Spleen (tissue), 11 donors: ENCODE results near the gene KCNQ1. TPM values are rescaled to one million over a fixed set of nuclear protein-coding genes. Genes with fewer than 3 reads are reported as not detected.

Experiments
- DNase-seq: peaks from one replicate; pipeline ENCODE4 v3.0.0-alpha.2; 2020
- H3K27ac ChIP-seq, 8 donors: fragments of 200-600 bp; sonication (generic) in 7 of 8; 1 replicate in 4 of 8; 2 replicates in 4 of 8; pipeline versions ENCODE4 v1.5.0 to v1.8.0; 2016 to 2021; ENCODE audit warnings: inconsistent platforms in 4 of 8, mild to moderate bottlenecking in 4 of 8, moderate library complexity in 1 of 8
- H3K27me3 ChIP-seq, 7 donors: fragments of 200-600 bp; sonication (generic) in 6 of 7; replicated peaks in 1 of 7; 1 replicate in 4 of 7; 2 replicates in 3 of 7; pipeline versions ENCODE4 v1.5.0 to v1.8.0; 2016 to 2021; ENCODE audit warnings: inconsistent platforms in 3 of 7, mild to moderate bottlenecking in 1 of 7
- H3K36me3 ChIP-seq, 6 donors: fragments of 200-600 bp; sonication (generic) in 5 of 6; 1 replicate in 4 of 6; 2 replicates in 2 of 6; pipeline versions ENCODE4 v1.5.0 to v1.8.0; 2016 to 2021; ENCODE audit warnings: inconsistent platforms in 2 of 6
- H3K4me1 ChIP-seq, 6 donors: fragments of 200-600 bp; sonication (generic) in 5 of 6; 1 replicate in 3 of 6; 2 replicates in 3 of 6; pipeline versions ENCODE4 v1.5.0 to v1.8.0; 2016 to 2021; ENCODE audit warnings: inconsistent platforms in 3 of 6
- H3K4me3 ChIP-seq, 8 donors: fragments of 200-600 bp; sonication (generic) in 7 of 8; 1 replicate in 4 of 8; 2 replicates in 4 of 8; pipeline versions ENCODE4 v1.5.0 to v1.8.0; 2016 to 2021; ENCODE audit warnings: inconsistent platforms in 4 of 8, mild to moderate bottlenecking in 4 of 8, moderate library complexity in 2 of 8
- H3K9me3 ChIP-seq, 8 donors: fragments of 200-600 bp; sonication (generic) in 7 of 8; 1 replicate in 4 of 8; 2 replicates in 4 of 8; pipeline versions ENCODE4 v1.5.0 to v1.8.0; 2016 to 2021; ENCODE audit warnings: inconsistent platforms in 4 of 8
- CTCF ChIP-seq, 11 experiments: fragments of 200-600 bp in 7 of 11; fragments of 450-650 bp in 4 of 11; sonication (generic) in 4 of 11; IDR thresholded peaks in 8 of 11; conservative IDR thresholded peaks in 3 of 11; 1 replicate in 7 of 11; 2 replicates in 4 of 11; pipeline versions ENCODE4 v1.4.0 to v1.8.0; 2016 to 2021; ENCODE audit warnings: antibody characterized with exemption in 11 of 11, inconsistent platforms in 4 of 11, mild to moderate bottlenecking in 1 of 11
- POLR2A ChIP-seq, 3 donors: fragments of 450-650 bp; IDR thresholded peaks; one replicate each; pipeline ENCODE4 v1.5.1; 2017; ENCODE audit warnings: antibody characterized with exemption in 3 of 3, mild to moderate bottlenecking in 1 of 3
- POLR2AphosphoS5 ChIP-seq, 3 donors: sonication (generic); formaldehyde crosslinking; IDR thresholded peaks; one replicate each; pipeline ENCODE4 v1.5.1; 2017; ENCODE audit warnings: antibody characterized with exemption in 3 of 3
- WGBS, 5 donors: extraction: QIAGEN DNeasy Blood & Tissue Kit in 3 of 5; methylation state at CpG; one replicate each; pipeline versions ENCODE4 v1.1.5 to v1.1.7; 2013 to 2018; 5-methylcytosine and 5-hydroxymethylcytosine counted together
- intact Hi-C: fragments of 100-400 bp; cut with DNase I; formaldehyde crosslinking; loops from one replicate; pipeline ENCODE4 v1.15.0; 2023; ENCODE audit warnings: low total_unique reads
- polyA plus RNA-seq, 3 donors: library from polyadenylated mRNA; stranded (reverse); fragments of 200-250 nt; gene quantifications; one replicate each; pipeline ENCODE4 v1.2.1, GENCODE V29; 2013
- total RNA-seq, 7 donors: library from RNA; depleted of rRNA in 3 of 7; stranded (reverse); fragments of >200 nt in 3 of 7; fragmentation: NEBNext Ultra II Directional in 4 of 7; extraction: Animal tissue kit (Norgen Biotek cat#: 25700) in 4 of 7; gene quantifications; one replicate each; pipeline versions ENCODE4 v1.1.0 to v1.2.1, GENCODE V29; 2016 to 2021
- donor health status: healthy with polysubstance abuse.
- donor health status: DM: no; HTN: no; CAD: no; lungs with moderate emphysema.
- donor health status: DM: no; HTN: no; CAD: no.
- donor health status: Bipolar disorder and iron deficiency.
- donor health status: healthy.
- donor health status: DM: no; HTN: no; CAD: no.
- donor health status: DM: yes; HTN: yes; CAD: no.

KCNQ1 gene
- total and polyA plus RNA-seq, 10 donors = 3.3 to 21.6 (median 13.5) TPM

- intact Hi-C loops = no loop called here
- no peaks in the 10 kb centered on the region for H3K9me3 ChIP-seq
- DNase-seq = peak; percentile 91
- H3K36me3 ChIP-seq = no peaks in the 10 kb centered on the region
- TF ChIP-seq POLR2AphosphoS5 (IDR thresholded peaks at IDR 0.05) (no peak), CTCF (IDR thresholded peaks at IDR 0.05 in 8 of 11, conservative IDR thresholded peaks at IDR 0.05 in 3 of 11) (peak in 7 of 11 experiments; percentile 14 to 50 (median 39))
- peaks cover 8 to 75% (median 48%) of the 10 kb centered on the region in 6 donors for H3K4me1 ChIP-seq
- peak overlapping the region; percentile 48 to 87 (median 82) for H3K27ac ChIP-seq
- H3K27me3 ChIP-seq = peaks cover 0 to 38% (median 13%) of the 10 kb centered on the region in 7 donors
- 0 to 1% (median 1%) methylated on average over 49 to 80 of the region's 80 CpGs for WGBS, 5 donors
- peak overlapping the region; percentile 60 to 94 (median 82) for H3K4me3 ChIP-seq
Observed at GRCh38 chr11:2885017-2885677, 440.3 kb downstream of the KCNQ1 start.

DNA sequence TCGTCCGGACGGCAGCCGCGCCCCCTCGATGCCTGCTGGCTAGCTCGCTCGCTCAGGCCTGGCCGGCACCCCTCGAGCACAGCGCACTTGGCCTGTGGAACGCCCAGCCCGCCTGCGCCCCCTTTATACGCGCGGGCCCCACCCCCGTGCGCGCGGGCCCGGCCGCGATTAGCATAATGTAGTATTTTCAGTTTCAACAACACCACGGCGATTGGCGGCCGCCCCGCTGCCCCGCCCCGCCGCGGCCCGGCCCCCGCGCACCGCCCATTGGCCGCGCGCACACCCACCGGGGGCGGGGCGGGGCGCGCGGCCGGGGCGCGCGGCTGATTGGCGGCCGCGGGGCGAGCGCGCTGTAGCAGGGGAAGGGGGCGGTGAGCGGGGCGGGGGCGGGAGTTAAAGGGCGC, 440.9 kb downstream of the KCNQ1 start, which contains the start of gene CDKN1C:
Gene CDKN1C (minus strand): TSS at position 98 of the 404 bp plus-strand sequence. CDS start 319 bp downstream, outside the sequence.
- Histone ChIP-seq H3K4me1 (peaks cover 8 to 80% (median 50%) of the 10 kb centered on the region in 6 donors), H3K36me3 (no peaks in the 10 kb centered on the region), H3K9me3 (no peaks in the 10 kb centered on the region), H3K27me3 (peaks cover 0 to 38% (median 13%) of the 10 kb centered on the region in 7 donors), H3K27ac (peak within 1 kb of the TSS; percentile 58 to 87 (median 82)), H3K4me3 (peak within 1 kb of the TSS; percentile 60 to 94 (median 82))
- TF ChIP-seq POLR2AphosphoS5 (IDR thresholded peaks at IDR 0.05) (peak; percentile 94 to 96 (median 94)), CTCF (IDR thresholded peaks at IDR 0.05 in 8 of 11, conservative IDR thresholded peaks at IDR 0.05 in 3 of 11) (no peak), POLR2A (IDR thresholded peaks at IDR 0.05) (peak in 2 of 3 donors; percentile 61 to 62)
- 0 to 2% (median 1%) methylated on average over 13 to 61 of the region's 61 CpGs for WGBS, 5 donors
- peak; percentile 95 for DNase-seq
- intact Hi-C loops = no loop called here

- H3K4me1 ChIP-seq = peaks cover 4 to 81% (median 51%) of the 10 kb centered on the region in 6 donors
- WGBS, 5 donors = 11 to 23% (median 17%) methylated on average over 3 to 49 of the region's 49 CpGs
- DNase-seq = peak; percentile 91
- peak overlapping the region in 6 of 8 donors; percentile 38 to 73 (median 66) for H3K27ac ChIP-seq
- H3K36me3 ChIP-seq = no peaks in the 10 kb centered on the region
- H3K27me3 ChIP-seq = peaks cover 0 to 38% (median 13%) of the 10 kb centered on the region in 7 donors
- TF ChIP-seq CTCF (IDR thresholded peaks at IDR 0.05 in 8 of 11, conservative IDR thresholded peaks at IDR 0.05 in 3 of 11) (peak in 1 of 11 experiments; percentile 7), POLR2AphosphoS5 (IDR thresholded peaks at IDR 0.05) (peak in 1 of 3 donors; percentile 31), POLR2A (IDR thresholded peaks at IDR 0.05) (no peak)
- peak overlapping the region; percentile 34 to 94 (median 50) for H3K4me3 ChIP-seq
- no peaks in the 10 kb centered on the region for H3K9me3 ChIP-seq
- intact Hi-C loops = no loop called here
Observed at GRCh38 chr11:2886191-2886894, 441.5 kb downstream of the KCNQ1 start.

- H3K4me3 ChIP-seq = no peak overlapping the region
- H3K27ac ChIP-seq = peak overlapping the region in 3 of 8 donors; percentile 17 to 63 (median 17)
- peaks cover 0 to 38% (median 13%) of the 10 kb centered on the region in 7 donors for H3K27me3 ChIP-seq
- peaks cover 9 to 81% (median 54%) of the 10 kb centered on the region in 6 donors for H3K4me1 ChIP-seq
- no peak for TF ChIP-seq POLR2AphosphoS5 (IDR thresholded peaks at IDR 0.05)
- no peak for TF ChIP-seq CTCF (IDR thresholded peaks at IDR 0.05 in 8 of 11, conservative IDR thresholded peaks at IDR 0.05 in 3 of 11)
- TF ChIP-seq POLR2A (IDR thresholded peaks at IDR 0.05) = no peak
- WGBS, 5 donors = 84 to 88% (median 86%) methylated on average over 3 to 5 of the region's 5 CpGs
- intact Hi-C loops = no loop called here
- no peaks in the 10 kb centered on the region for H3K36me3 ChIP-seq
- no peaks in the 10 kb centered on the region for H3K9me3 ChIP-seq
- DNase-seq = peak; percentile 77
Observed at GRCh38 chr11:2886936-2887335, 442.1 kb downstream of the KCNQ1 start.
